GM19438 (cell line): ENCODE measurements around the gene DPP6.

ENCODE experiments used
- ATAC-seq: cut with Tn5 transposase; IDR thresholded peaks from one replicate; pipeline ENCODE4 v1.9.1; 2021; ENCODE audit warnings: low read depth; ENCODE audit not compliant: unreplicated experiment

Gene DPP6

DNA sequence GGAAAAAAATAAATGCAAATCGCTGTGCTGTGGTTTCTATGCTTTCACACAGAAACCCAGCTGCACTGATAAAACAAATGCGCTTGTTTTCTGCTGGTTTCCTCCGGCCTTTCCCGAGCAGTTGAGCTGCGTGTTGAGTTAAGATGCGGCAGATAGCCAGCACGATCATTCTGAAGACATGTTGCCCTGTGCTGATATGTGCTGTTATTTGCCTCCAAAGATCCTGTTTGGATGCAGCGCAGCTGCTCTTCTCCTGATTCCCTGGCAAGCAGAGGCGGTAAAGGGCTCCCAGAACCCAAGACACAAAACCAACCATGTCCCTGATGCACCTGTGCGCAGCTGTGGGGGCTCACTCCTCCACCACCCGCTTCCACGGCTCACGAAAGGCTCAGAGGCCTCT, 725.3 kb downstream of the DPP6 start:
- no peak for ATAC-seq

DNA sequence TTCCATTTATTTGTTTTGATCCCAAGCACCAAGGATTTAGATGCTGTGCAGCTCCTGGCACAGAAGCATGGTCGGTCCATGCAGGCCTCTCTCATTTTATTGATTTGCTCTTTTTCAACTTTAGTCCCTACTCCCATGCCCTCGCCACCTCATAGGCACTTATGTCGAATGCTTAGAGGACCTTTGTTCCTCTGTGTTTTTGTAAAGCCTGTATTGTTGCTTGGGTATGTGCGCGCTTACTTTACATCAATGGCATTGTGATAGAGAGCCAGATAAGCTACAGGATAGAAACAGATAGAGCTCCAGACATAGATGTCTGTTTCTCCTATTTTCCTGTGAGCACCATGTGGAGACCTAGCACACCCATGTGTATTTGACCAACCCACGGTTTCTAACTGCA, 725.7 kb downstream of the DPP6 start:
- ATAC-seq, result no peak

DNA sequence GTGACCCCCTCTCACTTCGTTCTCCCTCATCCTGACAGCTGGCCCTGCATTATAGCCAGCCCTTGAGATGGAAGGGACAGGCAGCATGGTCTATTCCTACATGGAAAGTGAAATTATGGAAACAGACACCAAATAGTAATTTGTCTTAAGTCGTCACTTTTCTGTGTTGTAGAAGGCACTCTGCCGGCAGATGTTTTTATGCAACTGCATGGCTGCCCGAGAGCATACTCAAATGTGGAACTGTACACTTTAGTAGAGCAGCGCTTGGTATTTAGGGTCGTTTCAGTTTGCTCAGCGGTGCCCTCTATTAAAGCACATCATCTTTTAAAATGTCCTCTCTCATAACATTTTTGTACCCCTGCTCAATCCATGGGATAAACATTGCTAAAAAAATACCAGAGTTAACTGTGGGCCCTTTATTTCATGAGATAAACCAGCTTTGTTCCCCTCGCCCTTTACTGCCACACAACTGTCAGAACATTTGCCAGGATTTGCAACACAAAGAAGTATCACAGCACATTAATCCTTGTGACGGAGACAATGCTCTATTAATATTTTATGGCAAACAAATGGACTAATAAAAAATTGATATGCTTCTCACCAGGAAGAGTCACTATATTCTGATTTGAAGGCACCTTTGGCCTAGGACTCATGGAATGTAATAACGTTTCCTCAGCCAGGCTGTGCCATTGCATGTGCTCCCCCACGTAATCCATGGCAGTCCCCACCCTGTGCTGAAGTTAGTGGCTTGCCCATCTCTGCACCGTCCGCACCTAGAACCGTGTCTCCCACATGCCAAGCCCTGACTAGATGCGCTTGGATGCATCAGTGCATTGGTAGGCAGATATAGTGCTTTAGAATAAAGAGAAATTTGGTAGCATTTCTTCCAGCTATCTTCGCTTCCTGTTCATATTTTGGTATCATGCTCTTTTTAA, 729.4 kb downstream of the DPP6 start:
- ATAC-seq, result no peak

DNA sequence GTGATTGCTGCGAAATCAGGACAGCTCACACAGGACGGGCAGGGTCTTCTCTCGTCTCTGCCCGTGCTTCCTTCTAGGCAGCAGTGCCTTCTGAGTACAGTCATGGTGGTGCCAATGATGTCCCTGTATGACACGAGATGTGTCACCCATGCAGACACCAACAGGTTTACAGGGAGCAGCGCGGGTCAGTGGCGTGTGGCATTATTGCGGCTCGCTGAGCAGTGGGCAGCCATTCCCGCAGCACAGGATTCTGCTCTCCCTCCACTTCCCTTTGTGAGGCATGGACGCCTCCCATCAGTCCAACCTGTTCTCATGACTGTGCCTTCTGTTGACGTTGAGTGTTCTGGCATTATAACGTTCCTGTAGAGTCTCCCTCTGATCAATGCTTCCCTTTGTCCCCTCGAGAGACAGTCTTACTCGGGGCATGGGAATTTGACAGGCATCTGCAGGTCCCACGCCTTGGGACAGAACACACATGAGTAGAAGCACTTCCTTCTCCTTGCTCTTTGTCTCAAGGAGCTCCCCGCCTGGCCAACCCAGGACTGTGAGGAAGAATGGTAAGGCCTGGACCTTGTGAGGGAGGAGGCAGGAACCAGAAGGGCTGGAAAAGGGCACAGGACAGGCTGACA, 731.2 kb downstream of the DPP6 start:
- ATAC-seq, result no peak

DNA sequence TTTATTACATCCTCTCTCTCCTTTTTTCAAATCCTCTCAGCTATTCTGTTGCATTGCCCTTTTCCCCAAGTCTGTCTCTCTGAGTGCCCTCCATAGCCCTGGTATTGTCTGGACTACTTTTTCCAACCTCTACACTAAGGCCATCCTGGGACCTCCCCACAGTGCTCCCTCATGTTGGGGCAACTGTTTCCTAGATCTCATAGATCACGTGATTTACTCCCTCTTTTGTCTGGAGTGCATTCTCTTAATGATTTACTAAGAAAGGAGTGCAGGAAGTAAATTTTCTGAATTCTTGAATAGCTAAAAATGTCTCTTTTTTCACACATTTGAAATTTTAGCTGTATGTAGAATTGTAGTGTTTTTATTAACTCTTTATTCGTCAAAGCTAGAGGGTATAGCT, 733.7 kb downstream of the DPP6 start:
- no peak for ATAC-seq

DNA sequence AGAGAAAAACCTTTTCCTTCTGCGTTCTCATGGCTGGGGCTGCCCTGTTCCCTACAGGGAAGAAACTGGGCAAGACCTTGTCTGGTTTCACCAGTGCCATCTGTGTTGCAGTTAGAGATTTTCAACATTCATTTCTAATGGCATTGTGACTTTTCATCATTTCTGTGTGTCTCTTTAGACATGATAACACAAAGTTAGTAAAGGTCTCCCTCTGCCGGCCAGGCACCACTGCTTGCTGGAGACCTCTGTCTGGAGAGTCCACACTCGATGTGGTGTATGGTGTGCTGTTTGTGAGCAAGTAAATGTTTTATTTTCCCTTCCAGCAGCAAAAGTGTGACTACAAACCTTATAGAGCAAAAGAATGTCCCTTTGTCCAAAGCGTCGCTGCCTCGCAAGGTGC, 737.2 kb downstream of the DPP6 start:
- ATAC-seq, result no peak

DNA sequence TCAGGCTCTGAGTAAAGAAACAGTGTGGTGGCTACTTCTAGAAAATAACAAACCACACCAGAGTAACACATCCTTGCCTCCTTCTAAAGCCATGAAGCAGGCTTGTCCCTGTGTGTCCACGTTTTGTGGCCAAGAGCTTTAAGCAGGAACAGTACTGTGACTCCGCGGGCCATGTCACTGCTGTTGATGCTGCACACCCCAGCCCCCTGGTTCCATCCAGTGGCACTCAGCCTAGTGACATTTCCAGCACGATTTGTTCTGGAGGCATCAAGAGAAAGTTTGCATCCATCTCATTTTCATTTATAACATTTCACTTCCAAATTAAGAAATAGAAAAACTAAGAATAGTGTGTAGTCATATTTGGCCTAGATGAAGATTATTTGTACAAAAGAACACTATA, 739.4 kb downstream of the DPP6 start:
- no peak for ATAC-seq

DNA sequence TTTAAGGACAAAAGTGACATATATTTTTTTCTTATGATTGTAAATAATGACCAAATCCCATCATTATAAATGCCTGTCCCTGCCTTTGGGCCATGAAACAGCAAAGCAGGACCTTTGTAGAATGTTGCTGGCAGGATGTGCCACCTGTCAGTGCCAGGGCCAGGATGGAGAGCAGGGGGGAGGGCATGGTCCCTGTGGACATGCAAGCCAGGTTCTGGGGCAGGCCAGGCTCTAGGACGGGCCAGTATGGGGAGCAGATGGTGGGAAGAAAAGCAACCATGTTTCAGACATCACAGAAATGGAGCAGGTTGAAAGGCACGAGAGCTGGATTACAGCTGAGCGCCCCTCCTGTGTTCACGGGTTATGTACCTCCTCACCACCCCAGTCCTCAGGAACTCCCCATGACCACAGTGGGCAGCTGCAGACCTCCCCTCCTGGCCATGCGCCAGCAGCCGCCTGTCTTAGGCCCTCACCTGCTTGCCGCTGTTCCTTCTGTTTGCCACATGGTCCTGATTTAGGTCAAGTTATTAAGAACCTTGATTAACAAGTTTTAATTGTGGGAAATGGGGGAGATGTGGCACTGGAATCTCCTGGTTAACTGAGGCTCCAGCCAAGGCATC, 740.3 kb downstream of the DPP6 start:
- ATAC-seq, result no peak

DNA sequence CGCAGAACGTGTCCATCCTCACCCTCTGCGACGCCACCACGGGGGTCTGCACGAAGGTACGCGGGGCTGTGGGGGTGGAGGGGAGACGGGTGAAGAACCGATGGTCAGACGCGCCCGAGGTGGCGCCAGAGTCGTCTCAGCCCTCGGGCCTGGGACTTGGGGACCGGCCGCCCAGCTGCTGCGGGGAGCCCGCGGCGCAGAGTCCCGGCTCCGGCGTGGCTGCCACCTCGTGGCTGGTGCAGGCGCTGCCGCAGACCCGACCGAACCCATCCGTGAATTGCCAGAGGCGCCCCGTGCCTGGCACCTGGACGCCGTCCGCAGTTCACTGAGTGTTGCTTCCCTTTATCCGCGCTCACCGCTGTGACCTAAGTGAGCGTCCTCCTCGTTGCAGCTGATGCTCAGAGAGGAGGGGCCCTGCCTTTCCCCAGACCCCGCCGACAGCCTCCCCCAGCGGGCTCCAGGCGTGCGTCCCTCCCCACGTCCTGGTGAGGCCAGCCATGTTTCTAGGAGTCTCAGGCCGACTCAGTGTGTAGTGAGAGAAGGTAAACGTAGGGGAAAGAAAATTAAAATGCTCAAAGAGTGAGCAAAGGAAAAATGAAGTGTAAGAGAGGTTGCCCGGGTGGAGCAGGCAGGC, 742.1 kb downstream of the DPP6 start:
- ATAC-seq, result no peak

DNA sequence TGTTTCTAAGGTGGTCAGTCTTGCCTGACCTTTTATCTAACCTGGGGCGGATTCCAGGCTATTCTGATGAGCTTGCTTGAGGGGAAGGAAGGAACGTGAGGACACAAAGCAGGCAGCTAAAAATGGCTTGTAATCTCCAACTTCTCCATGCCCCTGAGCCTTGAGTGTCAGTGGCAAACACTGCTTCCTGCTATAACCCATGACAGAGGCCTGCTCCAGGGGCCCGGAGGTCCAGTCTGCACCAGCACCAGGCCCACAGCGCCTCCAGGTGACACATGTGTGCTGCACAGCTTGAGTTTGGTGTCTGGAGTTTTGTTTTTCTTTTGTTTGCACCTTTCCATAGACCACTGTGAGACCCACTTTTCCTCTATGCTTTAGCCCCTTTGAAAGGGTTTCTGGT, 742.8 kb downstream of the DPP6 start:
- no peak for ATAC-seq

DNA sequence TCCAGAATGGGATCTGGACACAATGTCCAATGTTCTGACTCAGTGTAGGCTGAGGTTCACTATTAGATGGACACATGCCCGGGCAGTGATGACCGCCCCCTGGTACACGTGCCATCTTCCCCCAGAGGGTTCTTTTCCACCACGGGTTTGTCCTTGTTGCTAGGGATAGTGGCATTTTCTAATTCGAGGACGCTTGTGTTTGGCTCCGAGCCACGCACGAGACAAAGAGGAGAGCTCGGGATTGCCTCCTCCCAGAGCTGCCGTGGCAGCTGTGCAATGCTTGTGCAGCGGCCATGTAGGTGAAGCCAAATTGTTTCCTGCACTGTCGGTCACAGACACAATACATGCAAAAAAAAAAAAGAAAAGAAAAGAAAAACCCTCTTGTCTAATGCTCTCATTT, 743.2 kb downstream of the DPP6 start:
- no peak for ATAC-seq

DNA sequence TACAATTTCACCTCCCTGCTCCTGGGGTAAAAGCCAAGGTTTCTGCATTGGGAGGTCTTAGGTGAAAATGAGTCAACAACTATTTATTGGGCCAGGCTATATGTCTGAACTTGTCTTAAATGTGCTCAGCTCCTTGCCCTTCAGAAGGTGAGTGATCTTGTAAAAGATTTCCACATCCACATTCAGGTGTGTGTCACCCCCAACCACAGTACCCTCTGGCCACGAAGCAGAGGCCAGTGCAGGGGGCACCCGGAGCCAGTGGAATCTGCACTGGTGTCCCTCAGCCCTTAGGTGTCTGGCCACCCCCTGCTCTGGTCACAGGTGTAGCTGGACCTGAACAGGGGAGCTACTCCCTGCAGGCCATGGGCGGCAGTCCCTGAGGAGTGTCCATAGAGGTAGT, 752.3 kb downstream of the DPP6 start:
- ATAC-seq, result no peak

DNA sequence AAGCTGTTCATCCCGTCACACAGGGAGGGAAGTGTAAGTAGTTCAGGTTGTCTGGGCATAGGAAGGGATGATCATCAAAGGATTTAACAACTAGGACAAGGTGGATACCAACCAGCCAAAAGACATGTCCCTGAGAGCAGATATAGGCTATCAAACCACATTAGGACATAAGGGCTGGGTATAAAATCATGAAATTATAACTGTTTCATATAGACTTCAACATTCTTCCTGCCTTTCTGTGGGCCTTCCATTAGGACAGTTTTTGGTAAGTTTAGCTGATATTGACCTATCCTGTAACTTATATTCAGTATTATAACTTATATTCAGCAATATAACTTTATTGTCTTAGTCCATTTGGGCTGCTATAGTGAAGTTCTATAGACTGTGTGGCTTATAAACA, 759.8 kb downstream of the DPP6 start:
- ATAC-seq, result no peak

DNA sequence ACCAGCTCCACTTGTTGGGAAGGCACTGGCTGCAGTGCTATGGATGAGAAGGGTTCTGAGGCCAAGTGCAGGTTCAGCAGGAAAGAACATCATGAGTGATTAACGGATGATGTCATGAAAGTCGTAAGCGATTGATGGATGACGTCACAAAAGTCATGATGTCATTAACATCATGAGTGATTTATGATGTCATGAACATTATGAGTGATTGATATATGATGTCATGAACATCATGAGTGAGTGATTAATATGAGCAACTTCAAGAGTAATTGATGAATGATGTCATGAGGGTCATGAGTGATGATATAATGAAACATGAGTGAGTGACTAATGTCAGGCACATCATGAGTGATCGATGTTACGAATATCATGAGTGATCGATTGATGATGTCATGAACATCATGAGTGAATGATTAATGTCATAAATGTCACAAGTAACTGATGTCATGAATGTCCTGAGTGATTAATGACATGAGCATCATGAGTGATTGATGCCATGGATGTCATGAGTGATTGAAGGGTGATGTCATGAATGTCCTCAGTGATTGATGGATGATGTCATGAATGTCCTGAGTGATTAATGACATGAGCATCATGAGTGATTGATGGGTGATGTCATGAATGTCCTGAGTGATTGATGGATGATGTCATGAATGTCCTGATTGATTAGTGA, 765.2 kb downstream of the DPP6 start:
- no peak for ATAC-seq

DNA sequence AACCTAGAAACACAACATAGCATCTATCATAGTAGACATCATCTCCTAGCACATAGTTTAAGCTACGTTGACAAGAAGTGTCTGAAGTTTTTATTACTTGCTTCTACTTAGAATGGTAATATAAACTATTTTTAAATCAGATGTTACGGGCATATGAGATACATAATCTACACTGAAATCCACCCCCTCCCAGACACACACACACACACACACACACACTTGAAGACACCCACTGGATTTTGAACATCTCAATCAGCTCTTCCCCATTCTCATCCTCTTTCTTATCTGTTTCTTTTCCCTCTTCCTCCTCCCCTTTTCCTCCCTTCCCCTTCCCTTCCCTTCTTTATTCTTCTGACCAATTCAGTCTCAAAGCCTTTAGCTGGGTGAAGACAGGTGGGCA, 774.8 kb downstream of the DPP6 start:
- ATAC-seq, result no peak

DNA sequence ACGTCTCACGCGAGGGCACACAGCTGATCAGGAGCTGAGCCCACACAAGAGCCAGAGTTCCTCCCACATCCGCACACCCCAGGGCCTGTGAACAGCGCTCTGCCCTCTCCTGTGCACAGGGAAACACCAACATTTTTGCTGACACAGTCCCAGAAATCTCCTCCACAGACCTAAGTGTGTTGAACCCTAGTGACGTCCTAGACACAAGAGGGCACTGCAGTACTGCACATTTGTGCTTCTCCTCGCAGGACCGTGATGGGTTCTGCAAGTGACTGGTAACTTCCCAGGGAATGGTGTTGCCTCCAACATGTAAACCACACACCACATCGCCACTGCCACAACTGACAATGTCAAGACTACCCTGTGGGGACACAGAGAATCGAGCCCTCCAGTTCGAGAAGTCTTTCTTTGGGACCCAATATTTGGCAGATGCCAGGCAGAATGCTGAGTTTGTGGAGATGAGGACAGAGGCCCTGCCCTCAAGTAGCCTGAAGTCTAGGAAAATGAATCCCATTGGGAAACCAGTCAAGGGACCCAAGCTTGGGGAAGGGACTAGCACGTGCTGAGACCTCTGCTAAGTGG, 780.5 kb downstream of the DPP6 start:
- ATAC-seq, result no peak

DNA sequence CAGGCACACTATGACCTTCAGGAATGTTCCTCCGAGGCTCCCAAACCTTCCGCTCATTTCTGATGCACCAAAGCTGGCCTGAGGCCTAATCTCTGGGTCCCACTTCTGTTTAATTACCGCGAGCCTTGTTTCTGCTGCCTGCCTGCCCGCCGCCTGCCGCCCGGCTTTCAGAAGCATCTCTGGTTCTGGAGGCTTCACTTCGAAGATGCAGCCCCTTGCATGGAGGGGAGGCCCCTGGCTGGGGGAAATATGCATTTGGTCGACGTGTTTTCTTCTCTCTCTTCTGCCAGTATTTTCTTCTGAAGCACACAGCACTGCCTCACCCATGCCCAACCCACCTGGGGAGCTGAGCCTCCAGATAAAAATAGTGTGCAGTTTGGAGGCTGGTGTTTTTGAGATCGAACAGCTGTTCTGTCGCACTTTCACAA, 783.8 kb downstream of the DPP6 start:
- ATAC-seq, result no peak

DNA sequence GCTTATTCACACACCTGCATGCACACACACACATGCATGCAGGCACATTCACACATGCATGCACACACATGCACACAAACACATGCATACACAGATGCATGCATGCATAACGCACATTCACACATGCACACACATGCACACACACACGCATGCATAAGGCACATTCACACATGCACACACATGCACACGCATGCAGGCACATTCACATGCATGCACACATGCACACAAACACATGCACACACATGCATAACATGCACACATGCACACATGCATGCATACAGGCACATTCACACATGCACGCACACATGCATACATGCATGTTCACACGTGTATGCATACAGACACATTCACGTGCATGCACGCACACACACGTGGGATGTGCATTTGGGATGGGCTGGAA, 784.9 kb downstream of the DPP6 start:
- no peak for ATAC-seq

DNA sequence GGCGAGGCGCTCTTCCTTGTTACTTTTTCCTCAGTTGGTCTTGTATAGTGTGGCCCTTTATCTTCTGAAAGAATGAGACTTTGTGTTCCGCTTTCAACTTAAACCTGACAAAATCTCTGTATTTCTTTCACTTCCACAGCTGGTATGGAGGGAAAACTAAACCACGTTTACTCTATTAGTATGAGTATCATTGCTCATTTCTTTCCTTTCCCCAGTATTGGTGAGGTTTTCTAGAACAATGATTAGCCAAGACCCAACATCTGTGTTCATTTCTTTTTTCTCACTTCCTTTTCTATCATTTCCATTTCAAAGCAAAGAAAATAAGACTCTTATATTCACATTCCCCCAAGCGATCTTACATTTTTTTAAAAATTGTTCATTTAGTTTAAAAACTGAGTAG, 785.4 kb downstream of the DPP6 start:
- ATAC-seq, result peak; percentile 93

DNA sequence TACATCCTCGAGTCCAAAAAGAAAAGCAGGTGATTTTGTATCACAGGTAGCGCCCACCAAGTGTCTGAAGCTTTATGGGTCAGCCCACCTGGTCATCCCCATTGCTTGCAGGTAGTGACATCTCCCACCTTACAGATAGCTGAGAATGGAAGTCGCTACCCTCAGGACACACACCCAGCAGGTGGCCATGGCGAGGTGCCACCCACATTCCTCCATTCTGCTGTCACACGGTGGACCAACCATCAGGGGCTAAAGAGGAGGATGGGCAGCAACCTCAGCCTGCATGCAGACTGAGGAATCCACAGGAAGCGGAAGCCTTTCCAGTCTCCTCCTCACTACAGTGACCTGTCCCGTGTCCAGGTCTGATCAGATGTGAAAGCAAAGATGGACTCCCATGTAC, 787.9 kb downstream of the DPP6 start:
- ATAC-seq, result no peak
